Activated CD8-positive, alpha-beta memory T cell treated with anti-CD3 and anti-CD28 coated beads, Interleukin-2, amount 50 U/mL, for 4 hours (primary cell): Measurements from ENCODE around the gene SMLR1.
"Not testable (repeated sequence)": the region's sequence is repeated elsewhere in the genome, so short reads cannot be mapped to it uniquely, and the experiment has no call there.

Experiments
- DNase-seq: peaks from one replicate; pipeline ENCODE4 v3.0.0-alpha.2; 2020

Gene SMLR1

DNA sequence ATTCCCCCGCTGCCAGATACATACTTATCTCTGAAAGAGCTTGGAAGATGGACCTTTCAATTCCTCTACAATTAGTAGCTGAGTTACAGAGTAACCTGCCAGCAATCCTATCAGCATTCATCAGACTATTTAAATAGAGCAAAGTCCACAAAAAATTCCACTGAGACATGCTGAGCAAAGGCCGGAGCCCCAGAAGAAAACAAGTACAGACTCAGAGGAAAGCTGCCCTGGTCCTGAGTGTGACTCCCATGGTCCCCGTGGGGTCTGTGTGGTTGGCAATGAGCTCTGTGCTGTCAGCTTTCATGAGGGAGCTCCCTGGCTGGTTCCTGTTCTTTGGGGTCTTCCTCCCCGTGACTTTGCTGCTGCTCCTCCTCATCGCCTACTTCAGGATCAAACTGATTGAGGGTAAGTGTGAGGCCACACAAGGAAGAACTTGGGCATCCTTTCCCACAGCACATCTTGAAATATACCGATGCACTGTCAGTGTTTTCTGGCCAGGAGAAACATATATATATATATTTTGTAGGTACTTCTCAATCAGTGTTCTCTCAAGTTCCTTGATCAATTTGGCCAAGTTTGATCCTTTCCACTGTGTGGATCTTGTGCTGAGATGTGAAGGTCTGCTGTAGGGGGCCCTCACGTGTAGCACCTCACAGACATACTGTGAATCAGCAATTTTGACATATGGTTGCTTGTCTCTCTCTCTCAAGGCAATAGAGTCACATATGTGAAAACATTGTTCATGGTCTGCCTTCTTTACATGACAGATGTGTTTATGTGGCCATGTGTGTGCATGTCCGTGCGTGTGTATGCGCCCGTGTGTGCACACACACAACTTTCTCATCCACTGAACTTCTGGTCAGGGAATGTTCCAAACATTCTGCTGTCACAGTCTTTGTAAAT is at the start of gene SMLR1:
Gene SMLR1, plus strand, starts transcription at position 160 of the 903 bp plus-strand sequence. Its CDS starts 8 bp downstream, at position 168.
- no peak for DNase-seq

DNA sequence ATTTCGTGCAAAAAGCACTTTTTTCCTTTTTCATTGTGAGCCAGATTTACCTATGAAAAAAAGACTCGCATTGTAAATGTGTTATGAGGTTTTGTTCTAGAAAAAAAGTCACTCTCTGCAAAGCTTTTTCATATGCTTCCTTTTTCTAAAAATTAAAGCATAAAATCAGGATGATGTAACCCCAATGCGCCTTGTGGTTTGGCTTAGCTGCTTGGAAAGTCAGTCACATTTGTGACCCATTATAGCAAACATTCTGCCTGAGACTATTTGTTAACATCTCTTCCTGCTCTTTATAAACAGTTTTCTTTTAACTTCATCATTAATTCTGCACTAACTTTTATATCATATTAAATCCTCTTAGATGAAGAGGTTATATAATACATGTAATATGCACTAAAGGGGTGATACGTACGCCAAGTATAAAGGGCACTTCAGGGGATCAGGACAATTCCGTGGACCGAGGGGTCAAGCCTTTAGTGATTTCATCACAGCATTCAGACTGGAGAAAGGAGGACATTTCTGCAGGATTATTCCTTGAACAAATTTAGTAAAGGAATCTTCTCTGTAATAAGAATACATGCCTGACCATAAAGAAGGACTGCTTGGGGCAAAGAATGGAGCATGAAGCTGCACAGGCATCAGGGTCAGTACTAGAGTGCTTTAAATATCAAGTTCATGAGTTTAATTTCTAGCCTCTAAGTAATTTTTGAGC is 48.1 kb upstream of the SMLR1 start:
- DNase-seq, result no peak

GRCh38 chr6:130779658-130780033 is 47.6 kb upstream of the SMLR1 start:
- DNase-seq, result no peak

DNA sequence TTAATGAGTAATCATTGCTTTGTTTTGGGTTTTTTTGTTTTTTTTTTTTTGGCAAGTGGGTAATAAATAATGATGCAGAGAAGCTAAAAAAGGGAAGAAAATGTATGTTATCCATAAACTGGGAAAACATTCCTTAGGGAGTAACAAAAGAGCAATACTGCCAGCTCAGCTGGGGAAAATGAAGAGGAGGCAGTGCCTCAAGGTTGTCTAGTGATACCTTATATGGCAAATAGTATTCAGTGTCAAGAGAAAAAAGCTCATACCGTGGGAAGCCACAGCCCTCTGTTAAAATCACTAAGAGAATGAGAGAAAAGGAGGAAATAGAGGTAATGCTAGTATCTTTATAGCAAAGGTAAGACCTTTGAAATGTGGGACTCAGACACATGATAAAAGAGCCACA is 47.1 kb upstream of the SMLR1 start:
- no peak for DNase-seq

DNA sequence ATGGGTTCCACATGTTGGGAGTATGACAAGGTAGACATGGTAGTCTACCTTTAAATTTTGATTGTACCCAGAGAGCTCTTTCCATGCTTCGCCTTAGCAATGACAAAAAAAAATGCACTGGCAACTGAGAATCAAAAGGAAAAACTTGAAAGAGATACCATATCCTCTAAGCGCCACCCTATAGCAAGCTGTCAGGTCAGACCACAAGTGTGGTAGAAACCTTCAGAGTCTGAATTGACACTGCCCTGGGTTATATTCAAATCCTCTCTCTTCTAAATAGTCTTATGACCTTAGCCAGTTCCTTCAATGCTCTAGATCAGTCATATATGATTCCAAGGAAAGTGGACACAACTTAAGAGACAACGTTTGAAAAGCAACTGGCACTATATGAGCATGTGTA is 45.6 kb upstream of the SMLR1 start:
- no peak for DNase-seq

DNA sequence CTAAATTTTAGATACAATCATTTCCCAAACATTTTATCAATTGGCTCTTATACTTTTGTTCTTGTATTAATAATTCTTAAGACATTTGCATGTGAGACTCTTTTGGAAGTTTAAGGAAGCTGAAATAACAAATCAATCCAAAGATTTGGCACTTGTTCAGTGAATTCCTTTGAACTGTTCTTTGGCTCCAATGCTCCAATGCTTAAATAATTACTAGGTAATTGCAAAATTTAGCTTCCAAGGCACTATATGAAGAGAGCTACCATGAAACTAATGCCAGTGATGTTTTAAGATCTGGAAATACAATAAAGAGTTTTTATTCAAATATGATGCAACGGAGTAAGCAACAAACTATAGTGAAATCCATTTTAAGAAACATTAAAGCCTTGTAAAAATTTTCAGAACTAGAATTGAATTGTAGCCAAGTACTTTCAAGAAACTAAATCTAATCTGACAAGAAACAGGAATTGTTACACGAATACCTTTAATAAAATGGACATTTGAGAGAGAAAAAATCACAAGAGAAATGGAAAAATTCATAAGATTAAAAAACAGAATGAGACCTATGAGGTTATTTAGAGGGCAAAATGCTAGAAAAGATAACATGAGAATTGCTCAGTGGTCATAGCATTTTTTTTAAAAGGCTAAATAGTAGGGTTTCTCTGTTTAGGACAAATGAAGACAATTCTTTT is 43.6 kb upstream of the SMLR1 start:
- no peak for DNase-seq

GRCh38 chr6:130787726-130788500 is 39.3 kb upstream of the SMLR1 start:
- DNase-seq, result no peak

DNA sequence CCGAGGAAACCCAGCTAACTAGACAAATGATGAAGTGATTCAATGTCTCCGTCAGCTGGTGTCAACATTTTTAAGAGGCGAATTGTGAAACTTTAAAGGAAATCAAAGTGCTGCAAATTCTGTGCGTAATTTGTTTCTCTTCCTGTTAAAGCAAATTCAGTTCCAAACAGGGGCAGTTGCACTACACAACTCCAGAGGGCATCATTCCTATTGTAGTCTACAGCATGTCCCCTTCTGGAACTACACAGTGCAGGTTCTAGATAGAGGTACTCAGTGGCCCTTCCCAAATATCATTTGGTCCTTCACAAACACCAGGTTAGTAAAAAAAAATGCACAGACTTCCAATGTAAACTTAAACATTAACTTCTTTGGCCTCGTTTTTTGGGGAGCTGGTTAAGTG is 38.3 kb upstream of the SMLR1 start:
- DNase-seq, result no peak

- DNase-seq, result no peak
Measured at GRCh38 chr6:130794010-130794697, 33.1 kb upstream of the SMLR1 start.

DNA sequence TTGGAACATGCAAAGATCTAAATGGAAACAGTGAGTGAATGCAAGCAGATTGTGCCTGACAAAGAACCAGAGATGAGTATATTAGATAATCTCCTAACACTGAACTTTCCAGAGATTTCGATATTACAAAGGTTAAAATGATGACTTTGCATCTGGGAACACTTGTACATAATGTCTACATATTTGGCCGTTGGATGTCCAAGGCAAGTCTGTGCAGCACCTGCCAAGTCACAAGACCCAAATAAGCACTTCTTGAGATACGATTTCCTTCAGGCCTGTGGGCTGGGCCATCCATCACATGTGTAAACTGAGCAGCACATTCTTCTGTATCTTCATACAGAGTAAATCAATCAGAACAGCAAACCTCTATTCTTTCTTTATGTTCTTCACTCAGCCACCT is 32.5 kb upstream of the SMLR1 start:
- no peak for DNase-seq

DNA sequence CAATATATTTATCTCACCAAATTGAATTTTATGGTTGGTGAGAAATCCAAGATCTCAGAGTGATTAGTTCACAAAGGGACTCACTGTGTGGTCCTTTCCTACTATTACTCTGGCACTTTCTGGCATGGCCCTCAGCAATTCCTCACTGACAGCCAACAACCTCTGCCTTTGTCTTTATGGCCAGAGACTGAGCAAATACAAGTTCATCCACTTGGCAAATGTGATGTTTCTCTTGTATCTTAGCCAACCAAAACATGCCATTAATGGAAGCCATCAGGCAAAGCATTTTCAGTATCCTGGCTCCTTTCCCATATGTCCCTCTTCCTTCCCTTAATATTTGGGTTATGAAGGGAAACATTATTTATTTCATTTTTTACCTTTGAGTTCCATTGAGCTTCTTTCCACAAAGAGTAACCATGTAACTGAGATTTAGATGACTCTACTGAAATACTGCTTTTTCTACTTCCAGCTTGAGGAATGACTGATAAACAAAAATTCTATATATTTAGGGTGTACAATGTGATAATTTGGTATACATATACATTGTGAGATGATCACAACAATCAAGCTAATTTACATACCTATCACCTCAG is 30.8 kb upstream of the SMLR1 start:
- DNase-seq, result no peak

GRCh38 chr6:130797061-130797460 is 30.1 kb upstream of the SMLR1 start:
- DNase-seq, result no peak

DNA sequence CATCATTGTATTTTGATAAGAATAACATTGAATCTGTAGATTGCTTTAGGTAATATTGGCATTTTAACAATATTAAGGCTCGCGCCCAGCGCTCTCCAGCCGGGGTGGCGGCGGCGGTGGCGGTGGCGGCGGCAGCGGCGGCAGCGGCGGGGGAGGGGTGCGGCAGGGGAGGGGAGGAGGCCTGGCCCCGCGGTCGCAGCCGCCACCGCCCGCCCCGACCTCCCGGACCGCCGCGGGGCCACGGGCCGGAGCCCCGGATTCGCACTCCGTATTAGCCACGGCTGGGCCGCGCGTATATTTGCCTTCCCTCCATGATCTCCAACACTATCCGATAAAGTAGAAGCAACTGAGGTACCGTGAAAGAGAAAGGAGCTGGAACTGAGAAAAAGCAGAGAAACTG is 25.8 kb upstream of the SMLR1 start:
- DNase-seq, result not testable (repeated sequence)

DNA sequence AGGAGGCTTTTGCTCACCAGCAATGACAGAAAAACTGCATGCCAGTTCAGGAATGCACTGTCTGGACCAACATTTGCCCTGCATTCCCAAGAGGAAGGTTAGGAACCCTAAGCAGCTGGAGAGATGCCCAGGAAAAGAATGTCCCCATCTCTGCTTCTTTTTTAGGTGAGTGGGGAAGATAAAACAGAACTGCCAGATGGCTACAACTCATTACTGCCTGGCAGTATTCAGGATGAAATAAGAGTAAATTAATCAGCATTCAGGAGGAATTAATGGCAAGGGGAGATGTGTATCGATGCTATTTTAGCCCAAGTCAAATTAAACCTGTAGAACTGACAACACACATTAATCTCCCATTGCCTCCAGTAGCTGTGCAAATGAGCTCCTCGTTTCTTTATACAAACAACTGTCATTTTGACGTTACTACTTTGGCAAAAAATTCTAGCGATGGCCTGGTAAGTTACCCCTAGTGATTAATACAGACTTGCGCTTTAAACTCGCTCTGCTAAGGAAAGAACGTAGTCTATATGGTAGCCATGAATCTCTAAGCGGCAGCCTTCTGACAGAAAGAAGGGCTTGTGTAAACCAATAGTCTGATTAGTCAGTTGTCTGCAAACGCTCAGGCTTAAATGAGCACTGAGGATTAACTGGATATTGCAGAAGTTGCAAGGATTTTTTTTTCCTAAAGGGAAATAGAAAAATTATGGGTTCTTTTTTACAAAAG is 16.7 kb upstream of the SMLR1 start:
- DNase-seq, result no peak

DNA sequence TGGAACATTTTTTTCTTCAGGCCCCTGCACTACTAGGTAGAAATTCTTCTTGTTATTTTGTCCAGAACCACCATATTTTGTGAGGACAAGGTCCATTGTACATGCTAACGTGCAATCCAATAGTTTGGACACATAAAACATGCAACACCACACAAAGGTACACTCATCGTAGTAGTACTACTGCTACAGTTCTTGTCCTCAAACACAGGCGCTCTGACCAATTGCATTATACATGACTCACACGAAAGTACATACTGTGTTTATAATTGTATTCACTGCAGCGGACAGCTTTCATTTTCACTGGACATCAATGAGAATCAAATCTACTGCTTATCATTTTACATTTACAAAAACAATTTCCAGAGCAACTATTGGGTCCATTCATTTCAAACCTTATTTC is 15.3 kb upstream of the SMLR1 start:
- no peak for DNase-seq

GRCh38 chr6:130814506-130814905 is 12.7 kb upstream of the SMLR1 start:
- DNase-seq, result no peak

- no peak for DNase-seq
Measured at GRCh38 chr6:130815200-130816071, 11.8 kb upstream of the SMLR1 start.

DNA sequence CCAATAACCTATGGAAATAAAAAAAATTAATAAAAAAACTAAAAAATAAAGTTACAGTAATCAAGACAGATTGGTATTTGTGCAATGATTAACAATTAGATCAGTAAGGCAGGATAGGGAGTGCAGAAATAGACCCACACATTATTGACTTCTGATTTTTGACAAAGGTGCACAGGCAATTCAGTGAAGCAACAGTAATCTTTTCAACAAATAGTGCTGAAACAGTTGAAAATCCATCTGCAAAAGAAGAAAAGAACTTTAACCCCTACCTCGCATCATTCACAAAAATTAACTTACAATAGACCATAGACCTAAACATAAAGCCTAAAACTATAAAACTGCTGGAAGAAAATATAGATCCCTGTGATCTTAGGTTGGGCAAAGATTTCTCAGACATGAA is 4.5 kb upstream of the SMLR1 start:
- no peak for DNase-seq

GRCh38 chr6:130824978-130825694 is 2.1 kb upstream of the SMLR1 start:
- DNase-seq, result no peak
